NCI-H128 (cell line): ENCODE measurements around the gene VSIG8.

Source experiments
- DNase-seq: peaks from one replicate; lab custom pipeline; 2025; ENCODE audit not compliant: unreplicated experiment; lab: John Stamatoyannopoulos, UW

The VSIG8 gene

DNA sequence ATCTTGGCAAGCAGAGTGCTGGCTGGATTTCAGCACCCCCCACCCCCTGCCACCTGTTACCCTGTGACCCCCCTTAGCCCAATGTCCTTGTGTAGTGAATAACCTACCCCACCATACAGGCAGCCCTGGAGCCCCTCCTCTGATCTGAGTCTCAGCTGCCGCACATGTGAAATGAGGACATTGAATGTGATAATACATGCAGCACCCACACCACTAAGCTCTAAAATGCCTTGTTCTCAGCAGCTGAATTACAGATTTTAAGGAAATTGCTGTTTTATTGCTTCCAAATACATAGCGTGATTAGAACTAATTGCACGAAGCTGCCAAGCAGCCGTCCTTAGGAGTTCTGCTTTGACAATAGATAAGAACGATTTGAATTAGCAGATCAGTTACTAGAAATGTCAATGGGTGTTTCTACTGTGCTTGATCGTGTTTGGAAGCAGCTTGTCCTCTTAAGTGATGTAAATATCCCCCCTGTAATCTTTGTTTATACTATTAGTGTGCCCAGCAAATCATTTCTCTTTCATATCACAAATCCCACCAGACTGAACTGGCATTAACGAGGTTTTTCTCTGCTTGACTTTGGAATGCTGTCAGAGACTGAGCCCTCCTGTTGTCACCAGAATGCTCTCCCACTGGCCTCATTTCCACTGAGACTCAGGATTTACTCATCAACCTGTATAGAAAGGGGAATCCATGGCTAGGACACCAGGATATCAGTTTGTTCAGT is 30.9 kb downstream of the VSIG8 start:
- no peak for DNase-seq

DNA sequence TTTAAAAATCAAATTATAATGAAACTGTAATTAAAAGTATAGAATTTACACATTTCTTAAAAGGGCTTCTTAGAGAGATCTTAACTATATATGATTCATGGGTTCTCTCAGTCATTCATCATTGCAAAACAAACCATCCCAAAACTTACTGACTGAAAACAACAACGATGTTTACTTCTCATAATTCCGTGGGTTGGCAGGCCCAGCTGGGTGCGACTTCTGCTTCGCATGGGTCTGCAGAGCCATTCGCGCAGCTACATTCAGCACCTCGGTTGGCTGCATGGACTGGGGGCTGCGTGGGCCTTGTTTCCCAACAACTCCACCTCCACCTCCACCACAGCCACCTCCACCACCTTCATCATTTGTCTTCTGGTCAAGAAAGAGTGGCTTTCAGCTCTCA is 31.7 kb downstream of the VSIG8 start:
- DNase-seq: no peak

DNA sequence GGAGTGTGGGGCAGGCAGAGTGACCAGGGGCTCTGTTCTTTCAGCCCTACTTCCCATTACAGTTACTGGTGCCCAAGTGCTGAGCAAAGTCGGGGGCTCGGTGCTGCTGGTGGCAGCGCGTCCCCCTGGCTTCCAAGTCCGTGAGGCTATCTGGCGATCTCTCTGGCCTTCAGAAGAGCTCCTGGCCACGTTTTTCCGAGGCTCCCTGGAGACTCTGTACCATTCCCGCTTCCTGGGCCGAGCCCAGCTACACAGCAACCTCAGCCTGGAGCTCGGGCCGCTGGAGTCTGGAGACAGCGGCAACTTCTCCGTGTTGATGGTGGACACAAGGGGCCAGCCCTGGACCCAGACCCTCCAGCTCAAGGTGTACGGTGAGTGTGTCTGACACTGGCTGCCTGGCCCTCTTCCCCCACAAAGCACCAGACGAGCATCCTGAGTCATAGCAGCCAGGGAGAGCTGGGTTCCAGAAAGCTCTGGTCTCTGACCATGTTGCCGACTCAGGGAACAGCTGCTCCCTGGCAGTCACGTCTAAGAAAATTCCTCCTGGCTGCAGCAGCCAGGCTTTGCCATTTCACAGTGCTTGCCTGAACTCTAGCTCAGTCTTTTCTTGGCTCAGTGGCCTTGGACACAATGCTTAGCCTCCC is 32.5 kb downstream of the VSIG8 start:
- no peak for DNase-seq

DNA sequence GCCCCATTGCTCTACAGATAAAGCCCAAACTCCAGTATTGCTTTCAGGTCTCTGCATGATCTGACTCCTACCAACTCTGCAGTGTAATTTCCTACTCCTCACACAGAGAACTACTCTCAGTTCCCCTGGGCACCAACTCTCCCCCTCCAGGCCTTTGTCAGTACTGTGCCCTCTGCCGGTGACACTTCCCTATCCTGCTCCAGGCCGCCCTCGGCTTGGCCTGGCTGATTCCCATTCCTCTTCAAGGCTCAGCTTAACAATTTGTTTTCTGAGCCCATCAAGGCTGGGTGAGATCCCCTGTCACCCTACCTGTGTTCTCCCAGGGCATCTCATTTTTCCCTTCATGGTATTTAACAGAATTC is 33.2 kb downstream of the VSIG8 start:
- DNase-seq: no peak

DNA sequence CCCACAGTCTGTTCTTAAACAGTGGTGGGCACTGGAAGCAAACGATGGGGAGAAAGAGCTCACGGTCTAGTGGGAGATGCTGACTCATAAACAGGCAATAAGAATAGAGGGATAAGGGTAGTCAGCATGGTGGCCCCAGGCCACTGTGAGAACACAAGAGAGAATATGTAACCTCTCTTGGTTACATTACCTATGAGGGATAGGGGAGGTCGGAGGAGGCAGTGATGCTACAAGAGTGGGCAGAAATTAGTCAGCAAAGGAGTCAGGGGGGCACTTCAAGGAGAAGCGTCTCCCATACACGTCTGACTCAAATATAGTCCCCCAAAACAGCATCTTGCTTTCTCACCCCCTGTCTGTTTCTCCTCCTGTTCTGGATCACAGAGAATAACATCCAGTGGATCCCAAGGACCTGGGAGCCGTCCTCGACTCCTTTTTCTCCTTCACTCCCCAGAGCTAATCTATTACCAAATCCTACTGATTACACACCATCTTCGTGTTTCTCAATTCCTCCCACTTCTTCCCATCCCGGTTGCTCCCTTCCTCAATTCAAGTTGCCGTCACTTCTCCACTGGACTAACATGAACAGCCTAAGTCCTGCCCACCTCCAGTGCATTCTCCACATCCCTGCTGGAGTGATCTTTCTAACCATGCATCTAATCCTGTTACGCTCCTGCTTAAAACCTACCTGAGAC is 33.7 kb downstream of the VSIG8 start:
- no peak for DNase-seq

DNA sequence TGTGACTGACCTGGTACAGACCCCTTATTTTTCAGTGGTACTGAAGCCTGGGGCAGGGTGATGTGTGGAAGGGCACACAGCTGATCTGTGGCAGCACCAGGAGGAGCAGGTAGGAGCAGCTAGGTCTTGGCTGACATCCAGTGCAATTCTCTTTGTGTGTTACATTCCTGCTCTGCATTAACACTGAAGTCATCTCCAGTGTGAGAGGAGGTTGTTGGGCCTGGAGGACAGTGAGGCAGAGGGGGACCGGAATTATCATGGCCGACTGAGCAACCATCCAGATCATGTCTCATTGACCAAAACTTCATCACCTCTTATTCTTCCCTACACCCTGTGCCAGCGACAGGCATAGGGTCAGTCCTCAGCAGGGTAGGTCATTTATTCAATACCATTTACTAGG is 34.3 kb downstream of the VSIG8 start:
- no peak for DNase-seq

DNA sequence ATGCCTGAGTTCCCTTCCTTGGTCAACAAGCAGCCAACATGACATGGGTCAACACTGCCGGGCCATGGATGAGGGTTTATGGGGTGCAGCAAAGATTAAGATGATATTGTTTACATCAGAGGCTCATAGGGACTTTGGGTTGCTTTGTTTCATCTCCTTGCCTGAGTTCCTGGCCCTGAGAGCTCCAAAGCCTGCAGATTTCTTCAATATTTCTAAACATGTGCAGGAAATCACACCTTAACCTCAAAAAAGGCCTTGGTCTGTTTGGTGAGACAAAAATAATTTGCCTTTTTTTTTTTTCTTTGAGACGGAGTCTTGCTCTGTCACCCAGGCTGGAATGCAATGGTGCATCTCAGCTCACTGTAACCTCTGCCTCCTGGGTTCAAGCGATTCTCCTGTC is 34.9 kb downstream of the VSIG8 start:
- no peak for DNase-seq

DNA sequence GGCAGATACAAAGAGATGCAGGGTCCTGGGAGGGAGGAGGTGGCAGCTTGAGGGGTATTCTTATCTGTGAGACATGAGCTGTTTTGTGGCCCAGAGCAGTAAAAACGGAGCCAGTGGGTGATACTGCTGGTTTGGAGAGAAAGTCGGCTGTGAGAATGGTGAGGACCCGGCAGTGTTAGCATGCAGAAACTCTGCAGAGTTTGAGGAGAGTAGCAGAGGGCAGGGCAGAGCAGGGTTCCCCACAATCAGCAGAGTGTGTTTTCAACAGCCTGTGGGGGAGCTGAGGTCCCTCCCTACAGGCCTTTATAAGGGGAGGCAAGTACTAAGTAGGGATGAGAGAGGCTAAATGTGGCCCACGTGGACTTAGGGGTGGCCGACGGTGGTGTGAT is 35.4 kb downstream of the VSIG8 start:
- DNase-seq: no peak

DNA sequence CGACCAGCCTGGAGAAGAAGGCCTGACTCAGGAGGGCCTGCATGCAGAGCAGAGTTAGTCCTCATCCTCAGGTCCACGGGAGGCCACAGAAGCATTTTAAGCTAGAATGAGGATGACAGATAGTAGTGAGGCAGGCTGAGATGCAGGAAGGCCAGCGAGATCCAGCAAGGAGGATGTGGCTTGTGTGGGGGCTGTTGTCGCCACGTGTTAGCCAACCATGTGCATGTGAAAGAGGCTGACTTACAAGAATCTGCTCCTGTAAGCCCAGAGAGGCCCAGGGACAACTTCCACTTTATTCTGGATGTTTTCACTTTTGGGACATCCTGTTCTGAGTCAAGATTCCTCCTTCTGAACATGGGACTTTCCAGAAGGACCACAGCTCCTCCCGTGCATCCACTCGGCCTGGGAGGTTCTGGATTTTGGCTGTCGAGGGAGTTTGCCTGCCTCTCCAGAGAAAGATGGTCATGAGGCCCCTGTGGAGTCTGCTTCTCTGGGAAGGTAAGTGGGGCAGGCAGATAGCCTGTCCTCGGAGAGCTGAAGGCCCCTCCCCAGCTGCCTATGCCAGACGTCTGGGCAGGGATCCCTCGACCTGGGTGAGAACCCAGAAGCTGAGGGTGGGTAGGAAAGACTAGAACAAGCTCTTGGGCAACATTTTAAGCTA is 35.9 kb downstream of the VSIG8 start, which contains the start of gene SLAMF8:
Gene SLAMF8 (plus strand): TSS at position 433 of the 661 bp plus-strand sequence. CDS start 26 bp downstream, at position 459.
- DNase-seq: no peak

DNA sequence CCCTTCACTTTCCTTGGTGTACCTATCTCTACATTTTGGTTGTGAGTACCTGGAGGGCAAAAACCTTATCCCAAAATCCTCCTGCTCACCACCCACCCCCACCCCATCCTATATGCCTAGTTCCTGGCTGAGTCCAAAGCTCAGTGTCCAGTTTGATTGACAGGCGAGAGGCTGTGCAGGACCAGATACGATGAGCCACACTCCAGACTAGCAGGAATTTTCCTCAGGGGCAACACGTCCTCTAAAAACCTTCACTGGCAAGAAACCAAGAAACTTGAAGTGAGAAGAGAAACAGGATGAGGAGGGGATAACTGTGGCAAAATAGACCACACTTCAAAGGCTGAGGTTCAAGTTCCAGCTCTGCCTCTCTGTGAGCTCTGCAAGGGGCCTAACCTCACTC is 36.9 kb downstream of the VSIG8 start:
- no peak for DNase-seq

DNA sequence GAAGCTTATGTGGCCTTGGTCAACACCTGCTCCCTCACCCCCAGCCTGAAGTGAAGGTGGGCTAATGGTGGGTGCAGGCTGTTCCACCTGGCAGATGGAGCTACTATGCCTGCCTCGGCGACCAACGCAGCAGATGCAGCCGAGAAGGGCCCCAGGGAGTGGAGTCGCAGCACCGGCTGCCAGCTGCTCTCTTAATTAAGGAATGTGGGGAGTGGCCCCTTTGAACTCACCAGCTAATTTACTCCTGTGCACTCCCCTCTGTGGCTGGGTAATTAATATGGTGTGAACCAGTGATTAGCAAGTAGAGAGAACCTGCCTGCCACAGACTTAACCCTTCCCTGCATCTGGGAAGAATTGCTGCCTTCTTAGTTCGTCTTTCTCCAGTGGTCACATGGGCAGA is 39.1 kb downstream of the VSIG8 start:
- no peak for DNase-seq

DNA sequence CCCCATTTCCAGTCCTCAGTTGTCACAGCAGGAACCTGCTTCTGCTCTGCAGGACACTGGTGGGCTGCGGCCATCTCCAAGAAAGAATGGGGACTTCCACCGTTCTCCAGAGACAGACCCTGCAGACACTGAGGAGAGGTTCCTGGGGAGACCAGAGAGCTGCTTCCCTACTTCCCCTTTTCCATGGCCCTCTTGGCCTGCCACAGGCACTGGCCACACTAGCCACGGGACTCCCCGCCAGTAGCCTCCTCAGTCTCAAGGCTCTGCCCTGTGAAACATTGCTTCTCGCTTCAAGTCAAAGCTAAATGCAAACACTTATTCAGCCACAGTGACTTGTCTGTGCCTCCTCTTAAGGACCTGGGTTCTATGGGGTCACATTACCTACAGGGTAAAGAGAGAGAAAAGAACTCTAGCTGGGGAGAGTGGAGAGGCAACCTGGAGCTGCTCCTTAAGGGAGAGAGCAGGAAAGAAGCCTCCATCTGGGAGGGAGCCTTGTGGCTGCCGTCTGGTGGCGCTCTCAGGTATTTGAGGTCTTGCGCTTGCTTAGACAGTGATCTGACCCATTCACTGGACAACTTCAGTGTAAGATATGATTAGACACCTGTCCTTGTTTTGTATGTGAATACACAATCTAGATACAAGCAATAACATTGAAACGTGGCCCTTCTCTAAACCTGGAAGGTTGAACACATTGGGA is 41.1 kb downstream of the VSIG8 start:
- DNase-seq: no peak

DNA sequence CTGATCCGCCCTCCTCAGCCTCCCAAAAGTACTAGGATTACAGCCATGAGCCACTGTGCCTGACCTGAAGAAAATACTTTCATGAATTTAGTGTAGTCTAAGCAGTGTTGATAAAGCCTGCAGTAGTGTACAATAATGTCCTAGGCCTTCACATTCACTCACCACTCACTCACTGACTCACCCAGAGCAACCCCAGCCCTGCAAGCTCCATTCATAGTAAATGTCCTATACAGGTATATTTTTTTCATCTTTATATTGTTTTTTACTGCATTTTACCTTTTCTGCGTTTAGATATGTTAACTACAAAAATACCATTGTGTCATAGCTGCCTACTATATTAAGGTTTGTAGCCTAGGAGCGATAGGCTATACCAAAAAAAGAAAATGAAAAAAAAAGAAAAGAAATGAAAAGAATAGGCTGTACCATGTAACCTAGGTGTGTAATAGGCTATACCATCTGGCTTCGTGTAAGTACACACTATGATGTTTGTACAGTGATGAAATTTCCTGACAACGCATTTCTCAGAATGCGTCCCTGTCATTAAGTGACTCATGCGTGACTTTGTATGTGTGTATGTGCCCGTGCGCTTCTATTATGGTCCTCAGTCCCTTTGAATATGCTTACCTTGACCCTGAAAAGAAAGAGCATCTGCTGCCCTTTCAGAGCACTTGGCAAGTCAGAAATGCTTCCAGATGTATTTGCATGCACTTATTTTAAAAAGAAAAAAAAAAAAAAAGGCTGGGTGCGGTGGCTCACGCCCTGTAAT is 45.0 kb downstream of the VSIG8 start:
- DNase-seq: no peak

DNA sequence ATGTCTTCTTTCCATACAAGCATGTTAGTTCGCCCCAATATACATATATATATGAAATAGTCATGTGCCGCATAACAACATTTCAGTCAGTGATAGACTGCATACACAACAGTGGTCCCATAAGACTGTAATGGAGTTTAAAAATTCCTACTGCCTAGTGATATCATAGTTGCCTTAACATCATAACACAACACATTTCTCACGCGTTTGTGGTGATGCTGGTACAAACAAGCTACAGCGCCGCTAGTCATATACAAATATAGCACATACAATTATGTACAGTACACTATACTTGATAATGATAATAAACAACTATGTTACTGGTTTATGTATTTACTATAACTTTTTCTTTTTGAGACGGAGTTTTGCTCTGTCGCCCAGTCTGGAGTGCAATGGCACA is 46.5 kb downstream of the VSIG8 start:
- no peak for DNase-seq

DNA sequence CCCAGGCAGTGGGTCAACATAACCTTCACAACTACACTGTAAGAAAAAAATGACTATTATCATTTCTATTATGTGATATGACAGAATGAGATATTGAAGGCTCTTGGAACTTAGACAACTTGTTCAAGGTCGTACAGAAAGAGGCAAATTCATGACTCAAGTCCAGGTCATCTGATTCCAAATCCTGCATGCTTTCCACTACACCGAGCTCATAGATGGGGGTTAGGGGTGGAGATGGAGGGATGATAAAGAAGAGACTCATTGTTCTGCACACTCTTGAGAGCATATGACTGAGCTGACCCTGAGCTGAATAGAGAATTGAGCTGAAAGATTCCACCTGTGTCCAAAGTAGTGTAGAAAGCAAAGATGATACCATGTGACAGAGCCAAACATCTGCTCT is 57.5 kb downstream of the VSIG8 start:
- DNase-seq: no peak
